Cardiac fibroblast (primary cell): ENCODE data around the gene MBTPS1.
A peak's percentile ranks its signal among the peaks of the same experiment; 100 is the strongest.

ENCODE experiments used
- DNase-seq, 2 donors: peaks; one replicate each; pipeline versions ENCODE4 v3.0.0 to v3.0.0-alpha.2; 2010; ENCODE audit warnings: low read depth in 2 of 2
- H3K4me3 ChIP-seq, 2 donors: replicated peaks in 1 of 2; 1 replicate in 1 of 2; 2 replicates in 1 of 2; pipeline ENCODE4 v1.5.1; 2011; ENCODE audit warnings: low read depth in 2 of 2, low read length in 2 of 2, mild to moderate bottlenecking in 2 of 2, moderate library complexity in 1 of 2
- CTCF ChIP-seq: IDR thresholded peaks from one replicate; pipeline ENCODE4 v1.5.1; 2011; ENCODE audit warnings: low read depth, mild to moderate bottlenecking, low read length, inconsistent platforms

The MBTPS1 gene

GRCh38 chr16:84071121-84071520 lies 45.6 kb downstream of the MBTPS1 start:
- TF ChIP-seq CTCF = no peak
- no peak overlapping the region for H3K4me3 ChIP-seq
- DNase-seq = no peak

- TF ChIP-seq CTCF = no peak
- H3K4me3 ChIP-seq = no peak overlapping the region
- DNase-seq = no peak
These were observed 47.2 kb downstream of the MBTPS1 start for GRCh38 chr16:84069540-84069939.

GRCh38 chr16:84068783-84069462 lies 47.8 kb downstream of the MBTPS1 start:
- no peak overlapping the region for H3K4me3 ChIP-seq
- no peak for DNase-seq
- TF ChIP-seq CTCF = no peak

GRCh38 chr16:84068041-84068440 lies 48.7 kb downstream of the MBTPS1 start:
- TF ChIP-seq CTCF = no peak
- H3K4me3 ChIP-seq = no peak overlapping the region
- no peak for DNase-seq

GRCh38 chr16:84067640-84068039 lies 49.1 kb downstream of the MBTPS1 start:
- no peak overlapping the region for H3K4me3 ChIP-seq
- no peak for DNase-seq
- no peak for TF ChIP-seq CTCF

- peak; percentile 76 for TF ChIP-seq CTCF
- H3K4me3 ChIP-seq = no peak overlapping the region
- peak; percentile 68 to 74 for DNase-seq
These were observed 51.1 kb downstream of the MBTPS1 start for GRCh38 chr16:84065536-84066132.
